NCI-H748 (cell line): ENCODE measurements around the gene SLC13A3.

Experiments used
- DNase-seq: peaks from one replicate; lab custom pipeline; 2025; ENCODE audit not compliant: unreplicated experiment; lab: John Stamatoyannopoulos, UW

Gene SLC13A3

GRCh38 chr20:46651091-46651962 is at the start of gene SLC13A3:
Gene SLC13A3, minus strand, starts transcription at chr20:46651459. Its CDS starts 38 bp downstream, at chr20:46651421.
- DNase-seq, result peak; percentile 8

GRCh38 chr20:46701057-46701456 is 49.8 kb upstream of the SLC13A3 start:
- no peak for DNase-seq

GRCh38 chr20:46700481-46700880 is 49.2 kb upstream of the SLC13A3 start:
- no peak for DNase-seq

GRCh38 chr20:46699651-46700359 is 48.5 kb upstream of the SLC13A3 start:
- no peak for DNase-seq

- DNase-seq, result no peak
These were observed 47.5 kb upstream of the SLC13A3 start for GRCh38 chr20:46698788-46699187.

GRCh38 chr20:46696791-46697279 is 45.6 kb upstream of the SLC13A3 start:
- no peak for DNase-seq

GRCh38 chr20:46695892-46696291 is 44.6 kb upstream of the SLC13A3 start:
- DNase-seq, result peak; percentile 33

- no peak for DNase-seq
These were observed 43.2 kb upstream of the SLC13A3 start for GRCh38 chr20:46694484-46694883.

- DNase-seq, result no peak
These were observed 39.9 kb upstream of the SLC13A3 start for GRCh38 chr20:46691196-46691595.

GRCh38 chr20:46690219-46691106 is 39.2 kb upstream of the SLC13A3 start:
- no peak for DNase-seq

- DNase-seq, result no peak
These were observed 38.5 kb upstream of the SLC13A3 start for GRCh38 chr20:46689754-46690085.

GRCh38 chr20:46689082-46689753 is 38.0 kb upstream of the SLC13A3 start, which contains the start of gene TP53RK:
Gene TP53RK, minus strand, starts transcription at chr20:46689444. Its CDS starts 30 bp downstream, at chr20:46689414.
- DNase-seq, result peak; percentile 88

GRCh38 chr20:46688151-46689081 is 37.2 kb upstream of the SLC13A3 start:
- peak; percentile 34 for DNase-seq

GRCh38 chr20:46683939-46684750 is 32.9 kb upstream of the SLC13A3 start:
- DNase-seq, result peak; percentile 87

GRCh38 chr20:46683668-46683938 is 32.3 kb upstream of the SLC13A3 start:
- no peak for DNase-seq

- no peak for DNase-seq
These were observed 31.9 kb upstream of the SLC13A3 start for GRCh38 chr20:46683011-46683667.

- peak; percentile 12 for DNase-seq
These were observed 31.0 kb upstream of the SLC13A3 start for GRCh38 chr20:46682063-46682821.
